GM12874 (cell line): Measurements from ENCODE around the gene PRR15L.

Source experiments
- CTCF ChIP-seq: IDR thresholded peaks from 2 replicates; pipeline ENCODE4 v1.5.1; 2011; ENCODE audit warnings: low read depth, mild to moderate bottlenecking, control low read depth, low read length, moderate library complexity; ENCODE audit not compliant: insufficient read depth

The PRR15L gene

DNA sequence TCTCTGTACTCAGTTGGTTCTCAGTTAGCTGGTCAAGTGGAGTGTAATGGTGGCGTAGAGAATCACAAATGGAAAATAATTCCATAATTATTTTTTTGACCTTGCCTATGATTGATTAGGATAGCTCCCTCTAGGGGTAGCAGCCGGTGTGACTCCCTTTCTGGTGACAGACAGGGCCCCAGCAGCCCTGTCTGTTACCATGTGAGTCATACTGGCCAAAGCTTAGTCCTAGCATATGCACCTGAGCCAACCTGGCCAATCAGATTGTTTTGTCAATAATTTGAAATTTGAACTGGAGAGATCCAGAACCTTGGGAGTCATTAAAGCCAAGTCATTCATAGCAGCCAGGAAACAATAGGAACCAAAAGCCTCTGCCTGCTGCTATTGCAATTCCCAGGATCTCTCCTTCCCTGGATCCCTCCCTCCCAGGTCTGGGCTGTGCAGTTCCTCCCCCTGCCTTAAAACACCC, 10.7 kb downstream of the PRR15L start:
- peak; percentile 75 for TF ChIP-seq CTCF

DNA sequence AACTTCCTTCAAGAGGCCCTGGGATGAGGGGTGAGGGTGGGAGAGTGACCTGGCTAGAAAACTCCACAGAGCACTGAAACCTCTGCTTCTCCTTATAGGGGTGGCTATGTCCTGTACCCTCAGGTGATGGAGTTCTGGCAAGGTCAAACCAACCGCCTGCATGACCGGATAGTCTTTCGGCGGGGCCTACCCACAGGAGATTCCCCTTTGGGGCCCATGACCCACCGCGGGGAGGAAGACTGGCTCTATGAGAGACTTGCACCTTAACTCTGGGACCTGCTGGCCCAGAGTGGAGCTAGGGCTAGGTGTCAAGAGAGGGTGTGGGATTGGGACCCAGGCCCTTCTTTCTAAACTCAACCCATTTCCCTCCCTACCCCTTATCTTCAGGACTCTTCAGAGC, 11.2 kb downstream of the PRR15L start:
- TF ChIP-seq CTCF, result no peak

DNA sequence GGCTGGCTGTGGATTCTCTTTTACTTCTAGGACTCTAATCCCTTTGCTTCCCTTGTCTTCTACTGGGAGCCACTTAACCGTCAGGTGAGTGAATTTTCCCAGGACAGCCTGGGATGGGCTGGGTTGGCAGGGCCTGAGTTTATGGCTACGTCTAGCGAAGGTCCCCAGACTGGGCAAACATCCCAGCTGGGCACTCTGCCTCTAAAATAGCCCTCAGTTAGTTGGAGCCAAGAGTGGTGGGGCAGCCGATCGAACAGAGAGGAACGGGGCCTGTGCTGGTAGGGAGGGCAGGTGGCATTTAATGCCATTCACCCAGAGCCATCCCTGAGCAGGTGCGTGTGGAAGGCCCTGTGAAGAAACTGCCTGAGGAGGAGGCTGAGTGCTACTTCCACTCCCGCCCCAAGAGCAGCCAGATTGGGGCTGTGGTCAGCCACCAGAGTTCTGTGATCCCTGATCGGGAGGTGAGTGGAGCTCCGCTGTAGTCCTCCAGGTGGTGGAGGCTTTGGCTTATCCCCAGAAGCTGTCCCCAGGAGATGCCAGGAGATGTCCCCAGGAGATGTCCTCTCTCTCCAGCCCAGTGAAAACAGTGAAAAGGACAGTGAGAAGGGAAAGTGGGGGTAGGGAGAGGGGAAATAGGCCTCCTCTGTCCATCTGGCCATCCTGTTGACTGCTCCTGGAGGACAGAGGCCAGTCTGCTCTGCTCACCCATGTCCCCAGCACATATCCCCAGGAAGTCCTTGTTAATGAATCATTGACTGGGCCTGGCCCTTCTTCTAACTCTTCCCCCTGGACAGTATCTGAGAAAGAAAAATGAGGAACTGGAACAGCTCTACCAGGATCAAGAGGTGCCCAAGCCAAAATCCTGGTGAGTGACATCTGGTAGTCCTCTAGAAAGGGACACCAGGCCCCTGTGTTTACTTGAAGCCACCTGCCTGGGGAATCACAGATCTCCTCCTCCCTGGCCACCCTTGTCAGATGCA, 11.9 kb downstream of the PRR15L start:
- no peak for TF ChIP-seq CTCF

DNA sequence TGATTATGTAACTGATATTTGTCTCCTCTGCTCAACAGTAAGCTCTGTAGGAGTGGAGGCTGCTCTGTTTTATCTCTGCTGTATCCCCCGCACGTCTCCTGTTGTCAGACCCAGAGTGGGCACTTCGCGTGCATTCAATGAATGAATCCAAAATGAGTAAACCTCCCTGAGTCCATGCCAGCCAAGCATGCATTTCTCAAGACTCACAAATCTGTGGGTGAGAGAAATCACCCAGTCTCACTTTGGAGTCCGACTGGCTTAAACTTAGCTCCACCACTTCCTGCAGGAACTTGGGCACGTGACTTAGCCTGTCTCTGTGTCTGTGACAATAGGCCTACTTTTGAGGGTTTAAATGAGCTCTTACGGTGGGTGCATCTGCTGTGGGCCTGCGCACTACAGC, 12.6 kb downstream of the PRR15L start:
- TF ChIP-seq CTCF, result no peak

DNA sequence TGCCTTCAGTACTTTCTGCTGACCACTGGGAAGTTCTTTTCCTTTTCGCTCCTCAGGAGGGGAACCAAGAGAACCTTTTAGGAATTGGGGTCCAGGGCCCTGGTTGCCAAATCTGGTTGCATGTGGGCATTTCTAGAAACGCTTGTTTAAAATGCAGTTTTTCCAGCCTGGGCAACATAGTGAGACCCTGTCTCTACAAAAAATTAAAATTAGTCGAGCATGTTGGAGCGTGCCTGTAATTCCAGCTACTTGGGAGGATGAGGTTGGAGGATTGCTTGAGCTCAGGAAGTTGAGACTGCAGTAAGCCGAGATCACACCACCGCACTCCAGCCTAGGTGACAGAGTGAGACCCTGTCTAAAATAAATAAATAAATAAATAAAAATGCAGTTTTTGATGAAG, 15.1 kb downstream of the PRR15L start:
- no peak for TF ChIP-seq CTCF

DNA sequence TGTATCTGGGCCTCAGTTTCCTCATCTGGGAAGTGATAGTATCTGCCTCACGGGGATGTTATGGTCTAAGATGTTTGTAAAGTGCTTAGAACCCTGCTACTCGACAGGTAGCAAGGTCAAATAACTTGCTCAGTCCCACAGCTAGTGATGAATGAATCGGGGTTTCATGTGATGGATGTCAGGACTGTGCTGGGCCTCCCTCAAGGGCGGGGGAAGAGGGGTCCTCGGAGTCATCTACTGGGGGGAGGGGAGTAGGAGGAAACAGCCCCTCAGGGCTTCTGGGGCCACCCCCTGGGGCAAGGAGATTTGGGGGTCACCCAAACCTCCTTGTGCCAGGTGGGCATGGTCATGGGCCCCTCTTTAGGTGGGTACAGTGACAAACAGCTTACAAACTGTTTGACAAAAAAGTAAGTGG, 15.6 kb downstream of the PRR15L start:
- no peak for TF ChIP-seq CTCF

DNA sequence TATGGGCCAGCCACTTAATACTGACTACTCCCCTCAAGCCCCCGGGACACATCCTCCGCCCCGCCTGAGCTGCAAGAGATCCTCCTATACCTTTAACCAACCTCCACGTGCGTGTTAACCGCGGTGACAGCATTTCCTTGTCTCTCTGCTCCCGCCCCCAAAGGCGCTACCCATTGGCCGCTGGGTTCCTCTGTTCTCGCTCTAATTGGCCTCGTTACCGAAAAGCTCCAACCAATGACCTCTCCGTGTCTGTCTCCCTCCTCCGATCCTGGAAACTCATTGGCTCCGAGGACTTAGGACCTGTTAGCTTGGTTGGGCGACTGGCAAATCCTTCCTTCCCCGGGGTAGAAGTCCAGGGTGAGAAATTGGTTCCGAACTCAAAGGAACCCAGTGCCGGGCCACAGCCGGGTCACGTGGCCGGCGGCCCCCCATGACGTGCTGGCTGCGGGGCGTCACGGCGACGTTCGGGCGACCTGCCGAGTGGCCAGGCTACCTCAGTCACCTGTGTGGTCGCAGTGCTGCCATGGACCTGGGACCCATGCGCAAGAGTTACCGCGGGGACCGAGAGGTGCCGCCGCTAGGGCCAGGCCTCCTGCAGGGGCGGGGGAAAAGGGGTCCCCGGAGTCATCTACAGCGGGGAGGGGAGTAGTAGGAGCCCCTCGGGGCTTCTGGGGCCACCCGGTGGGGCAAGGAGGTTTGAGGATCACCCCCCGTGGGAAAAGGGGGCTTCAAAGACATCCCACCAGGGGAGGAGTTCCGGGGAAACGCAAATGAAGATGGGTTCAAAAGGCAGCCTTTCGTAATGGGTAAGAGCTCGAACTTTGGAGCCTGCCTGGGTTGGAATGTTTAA, 16.2 kb downstream of the PRR15L start, which contains the start of gene PNPO:
Gene PNPO, plus strand, starts transcription at position 326 of the 850 bp plus-strand sequence. Its CDS starts 105 bp downstream, at position 431.
- 0 out of 2 replicates have a peak, but pooled peaks have one; percentile 7 for TF ChIP-seq CTCF
